Astrocyte of the spinal cord (primary cell): ENCODE measurements around the gene RCSD1.
A peak's percentile ranks its signal among the peaks of the same experiment; 100 is the strongest.

ENCODE experiments used
- DNase-seq: peaks from one replicate; pipeline ENCODE4 v3.0.0; 2011; ENCODE audit warnings: low read depth, low spot score
- H3K4me3 ChIP-seq: 2 replicates; pipeline ENCODE4 v1.5.1; 2011; ENCODE audit warnings: low read depth, mild to moderate bottlenecking, low read length, moderate library complexity
- in situ Hi-C: cut with HindIII; loops from 2 replicates; pipeline ENCODE4 v1.10.0; 2017; ENCODE audit warnings: low sequenced_read_pairs
- TF ChIP-seq, protein P1 (sequence below): IDR thresholded peaks from 2 replicates; pipeline ENCODE4 v1.5.1; 2012; ENCODE audit warnings: low read depth, mild to moderate bottlenecking, low read length, inconsistent platforms

The RCSD1 gene

DNA sequence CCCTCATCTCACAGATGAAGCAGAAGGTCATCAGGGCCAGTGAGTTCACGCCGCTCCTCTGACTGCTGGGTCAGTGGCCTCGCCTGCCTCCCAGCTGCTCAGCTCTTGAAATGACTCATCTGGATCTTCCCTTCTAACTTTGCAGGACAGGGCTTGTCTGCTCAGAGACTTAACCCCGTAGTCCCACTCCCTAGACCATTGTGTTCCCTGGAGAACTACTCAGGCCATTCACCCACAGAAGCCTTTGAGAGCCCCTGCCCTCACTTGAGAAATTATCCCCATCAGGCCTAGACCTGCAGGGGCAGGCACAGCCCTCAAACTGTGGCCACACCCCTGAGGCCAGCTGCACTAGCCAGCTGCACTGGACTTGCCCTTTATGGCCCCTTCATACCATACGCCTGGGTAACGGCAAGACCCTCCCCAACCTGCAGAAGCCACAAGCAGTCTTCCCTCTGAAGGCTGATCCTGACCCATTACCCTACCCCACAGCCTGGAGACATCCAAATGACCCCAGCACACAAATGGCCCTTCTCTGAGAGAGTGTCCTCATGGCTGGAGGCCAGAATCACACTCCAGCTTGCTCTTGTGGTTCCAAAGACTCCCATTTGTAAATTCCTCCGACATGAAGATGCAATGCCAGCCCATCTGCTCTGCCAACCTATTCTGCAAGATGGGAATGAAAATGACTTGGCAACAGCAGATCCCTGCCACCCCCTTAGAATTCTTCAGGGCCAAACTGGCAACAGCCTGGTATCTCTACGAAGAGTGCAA, 33.2 kb downstream of the RCSD1 start:
- peak; percentile 6 for DNase-seq

DNA sequence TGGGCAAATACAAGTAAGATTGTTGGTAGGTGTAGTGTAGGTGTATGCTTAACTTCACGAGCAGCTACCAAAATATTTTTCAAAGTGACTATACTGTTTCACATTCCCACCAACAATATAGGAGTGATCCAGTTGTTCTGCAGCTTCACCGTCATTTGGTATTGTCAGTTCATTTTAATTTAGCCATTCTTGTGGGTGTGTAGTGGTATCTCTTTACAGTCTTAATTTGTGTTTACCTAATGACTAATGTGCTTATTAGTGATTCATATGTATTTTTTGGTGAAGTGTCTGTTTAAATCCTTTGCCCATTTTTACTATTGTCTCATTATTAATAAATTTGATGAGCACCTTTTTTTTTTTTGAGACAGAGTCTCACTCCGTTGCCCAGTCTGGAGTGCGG, 35.4 kb downstream of the RCSD1 start:
- no peak overlapping the region for H3K4me3 ChIP-seq
- TF ChIP-seq, protein P1, sequence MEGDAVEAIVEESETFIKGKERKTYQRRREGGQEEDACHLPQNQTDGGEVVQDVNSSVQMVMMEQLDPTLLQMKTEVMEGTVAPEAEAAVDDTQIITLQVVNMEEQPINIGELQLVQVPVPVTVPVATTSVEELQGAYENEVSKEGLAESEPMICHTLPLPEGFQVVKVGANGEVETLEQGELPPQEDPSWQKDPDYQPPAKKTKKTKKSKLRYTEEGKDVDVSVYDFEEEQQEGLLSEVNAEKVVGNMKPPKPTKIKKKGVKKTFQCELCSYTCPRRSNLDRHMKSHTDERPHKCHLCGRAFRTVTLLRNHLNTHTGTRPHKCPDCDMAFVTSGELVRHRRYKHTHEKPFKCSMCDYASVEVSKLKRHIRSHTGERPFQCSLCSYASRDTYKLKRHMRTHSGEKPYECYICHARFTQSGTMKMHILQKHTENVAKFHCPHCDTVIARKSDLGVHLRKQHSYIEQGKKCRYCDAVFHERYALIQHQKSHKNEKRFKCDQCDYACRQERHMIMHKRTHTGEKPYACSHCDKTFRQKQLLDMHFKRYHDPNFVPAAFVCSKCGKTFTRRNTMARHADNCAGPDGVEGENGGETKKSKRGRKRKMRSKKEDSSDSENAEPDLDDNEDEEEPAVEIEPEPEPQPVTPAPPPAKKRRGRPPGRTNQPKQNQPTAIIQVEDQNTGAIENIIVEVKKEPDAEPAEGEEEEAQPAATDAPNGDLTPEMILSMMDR, result no peak
- in situ Hi-C loops, result no loop called here
- DNase-seq, result no peak

More for the DNA sequence above, 33.2 kb downstream of the RCSD1 start:
- TF ChIP-seq, protein P1, result no peak
- H3K4me3 ChIP-seq, result no peak overlapping the region
- in situ Hi-C loops, result no loop called here

DNA sequence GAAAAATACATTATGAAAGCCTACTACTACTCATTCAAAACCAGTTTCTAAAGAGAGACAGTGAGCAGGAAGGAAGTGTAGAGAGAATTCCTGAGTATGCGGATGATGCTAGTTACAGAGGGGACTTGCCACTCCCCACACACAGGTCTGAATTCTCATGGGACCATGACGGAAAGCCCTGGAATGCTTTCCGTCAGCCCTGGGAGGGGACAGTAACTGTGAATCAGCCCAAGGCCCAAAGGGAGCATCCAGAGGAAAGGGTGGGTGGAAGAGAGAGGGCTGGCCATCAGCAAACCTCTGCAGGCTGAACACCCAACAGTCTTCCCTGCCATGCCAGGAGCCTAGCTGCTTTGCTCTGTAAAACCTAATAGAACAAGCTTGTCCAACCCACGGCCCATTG, 36.4 kb downstream of the RCSD1 start:
- in situ Hi-C loops, result no loop called here
- TF ChIP-seq, protein P1, result no peak
- peak; percentile 52 for DNase-seq
- H3K4me3 ChIP-seq, result no peak overlapping the region

DNA sequence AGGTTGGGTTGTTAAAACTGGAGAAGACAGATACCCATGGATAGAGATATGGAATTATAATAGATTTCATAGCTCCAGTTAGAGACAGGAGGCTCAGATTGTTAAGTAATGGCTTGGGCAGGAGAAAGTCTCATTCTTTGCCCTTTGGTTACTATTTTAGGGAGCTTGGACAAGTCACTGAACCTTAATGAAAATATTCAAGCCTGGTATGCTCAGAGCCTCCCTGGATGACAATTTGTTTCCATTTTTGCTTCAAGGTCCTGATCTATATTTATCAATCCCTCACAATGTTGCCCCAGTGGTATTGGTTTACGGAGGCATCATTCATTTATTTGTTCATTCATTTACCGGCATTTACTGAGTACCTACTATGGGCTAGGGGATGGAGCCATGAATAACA, 37.5 kb downstream of the RCSD1 start:
- no peak overlapping the region for H3K4me3 ChIP-seq
- in situ Hi-C loops, result no loop called here
- DNase-seq, result no peak
- TF ChIP-seq, protein P1, result no peak

DNA sequence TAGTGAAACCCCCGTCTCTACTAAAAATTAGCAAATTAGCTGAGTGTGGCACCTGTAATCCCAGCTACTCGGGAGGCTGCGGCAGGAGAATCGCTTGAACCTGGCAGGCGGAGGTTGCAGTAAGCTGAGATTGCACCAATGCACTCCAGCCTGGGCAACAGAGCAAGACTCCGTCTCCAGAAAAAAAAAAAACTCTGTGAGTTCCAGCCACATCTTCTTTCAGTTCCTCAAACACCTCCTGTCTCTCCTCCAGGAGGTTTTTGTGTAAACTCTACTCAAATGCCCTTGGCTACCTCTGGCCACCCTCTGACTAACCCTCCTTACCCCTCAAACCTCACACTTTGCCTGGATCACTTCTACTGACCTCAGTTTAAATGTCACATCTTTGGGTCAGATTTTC, 38.1 kb downstream of the RCSD1 start:
- TF ChIP-seq, protein P1, result no peak
- in situ Hi-C loops, result no loop called here

DNA sequence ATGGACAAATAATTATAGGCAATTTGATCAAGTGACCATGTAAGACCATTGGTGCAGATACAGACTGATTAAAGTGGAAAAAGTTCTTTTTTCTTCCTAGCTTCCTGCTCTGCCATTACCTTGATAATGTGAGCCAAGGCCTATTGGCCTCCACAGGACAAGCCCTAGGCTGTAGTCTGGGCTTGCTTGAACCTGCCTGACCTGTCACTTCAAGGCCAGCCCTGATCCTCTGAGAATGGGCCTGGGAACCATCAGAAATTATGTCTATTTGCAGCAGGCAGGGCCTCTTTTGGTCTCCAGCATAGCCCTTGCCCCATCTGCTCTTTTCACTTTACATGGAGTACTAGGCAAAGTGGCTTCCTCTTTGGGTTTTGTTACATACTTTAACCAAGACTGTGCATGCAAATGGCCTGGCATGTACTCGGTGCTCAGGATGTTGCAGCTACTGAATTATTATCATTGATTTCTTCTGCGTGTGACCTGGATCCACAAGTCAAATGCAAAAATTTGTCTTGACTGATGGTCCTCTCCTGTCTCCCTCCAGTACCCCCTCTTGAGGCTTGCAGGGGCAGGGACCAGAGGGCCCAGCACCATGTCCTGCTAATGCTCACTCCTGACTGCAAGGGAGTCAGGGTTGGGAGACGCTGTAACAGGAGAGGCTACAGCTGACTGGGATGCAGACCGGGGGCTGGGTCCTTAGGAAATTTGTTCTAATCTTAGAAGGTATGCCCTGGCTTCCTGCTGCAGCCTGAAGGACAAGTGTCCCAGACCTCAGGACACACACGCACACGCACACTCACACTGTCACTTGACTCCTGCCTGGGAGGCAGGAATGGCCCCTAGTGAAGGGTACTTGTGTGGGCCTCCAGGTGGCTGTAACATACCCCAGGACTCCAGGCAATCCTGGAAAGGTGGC, 39.4 kb downstream of the RCSD1 start:
- in situ Hi-C loops, result no loop called here
- TF ChIP-seq, protein P1, result no peak
- DNase-seq, result no peak
- no peak overlapping the region for H3K4me3 ChIP-seq

More for the DNA sequence above, 38.1 kb downstream of the RCSD1 start:
- DNase-seq, result no peak
- H3K4me3 ChIP-seq, result no peak overlapping the region
